Neural progenitor cell (in vitro differentiated cells): ENCODE results near the gene TMEM45B.

Source experiments
- EZH2 ChIP-seq: fragments of 200-600 bp; sonication (generic); IDR thresholded peaks from 2 replicates; pipeline ENCODE4 v1.6.1; 2017; ENCODE audit warnings: antibody characterized with exemption, mild to moderate bottlenecking, moderate library complexity
- EZH2phosphoT487 ChIP-seq: fragments of 200-600 bp; sonication (generic); IDR thresholded peaks from 2 replicates; pipeline ENCODE4 v1.6.1; 2017; ENCODE audit warnings: antibody characterized with exemption
- TF ChIP-seq, protein P1 (sequence below): fragments of 200-600 bp; sonication (generic); IDR thresholded peaks from 2 replicates; pipeline ENCODE4 v1.5.1; 2017; ENCODE audit warnings: antibody characterized with exemption, mild to moderate bottlenecking

DNA sequence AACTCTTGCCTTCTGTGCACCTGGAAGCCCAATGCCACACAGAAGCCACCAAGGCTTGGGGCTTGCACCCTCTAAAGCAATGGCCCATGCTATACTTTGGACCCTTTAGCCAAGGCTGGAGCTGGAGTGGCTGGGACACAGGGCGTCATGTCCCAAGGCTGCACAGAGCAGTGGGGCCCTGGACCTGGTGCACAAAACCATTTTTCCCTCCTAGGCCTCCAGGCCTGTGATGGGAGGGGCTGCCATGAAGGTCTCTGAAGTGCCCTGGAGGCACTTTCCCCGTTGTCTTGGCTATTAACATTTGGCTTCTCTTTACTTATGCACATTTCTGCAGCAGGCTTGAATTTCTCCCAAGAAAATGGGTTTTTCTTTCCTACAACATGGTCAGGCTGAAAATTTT, 20.6 kb upstream of the TMEM45B start:
- TF ChIP-seq, protein P1, sequence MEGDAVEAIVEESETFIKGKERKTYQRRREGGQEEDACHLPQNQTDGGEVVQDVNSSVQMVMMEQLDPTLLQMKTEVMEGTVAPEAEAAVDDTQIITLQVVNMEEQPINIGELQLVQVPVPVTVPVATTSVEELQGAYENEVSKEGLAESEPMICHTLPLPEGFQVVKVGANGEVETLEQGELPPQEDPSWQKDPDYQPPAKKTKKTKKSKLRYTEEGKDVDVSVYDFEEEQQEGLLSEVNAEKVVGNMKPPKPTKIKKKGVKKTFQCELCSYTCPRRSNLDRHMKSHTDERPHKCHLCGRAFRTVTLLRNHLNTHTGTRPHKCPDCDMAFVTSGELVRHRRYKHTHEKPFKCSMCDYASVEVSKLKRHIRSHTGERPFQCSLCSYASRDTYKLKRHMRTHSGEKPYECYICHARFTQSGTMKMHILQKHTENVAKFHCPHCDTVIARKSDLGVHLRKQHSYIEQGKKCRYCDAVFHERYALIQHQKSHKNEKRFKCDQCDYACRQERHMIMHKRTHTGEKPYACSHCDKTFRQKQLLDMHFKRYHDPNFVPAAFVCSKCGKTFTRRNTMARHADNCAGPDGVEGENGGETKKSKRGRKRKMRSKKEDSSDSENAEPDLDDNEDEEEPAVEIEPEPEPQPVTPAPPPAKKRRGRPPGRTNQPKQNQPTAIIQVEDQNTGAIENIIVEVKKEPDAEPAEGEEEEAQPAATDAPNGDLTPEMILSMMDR: no peak
- TF ChIP-seq EZH2: no peak
- no peak for TF ChIP-seq EZH2phosphoT487
